Measurements from ENCODE around the gene CEP44.

Gene CEP44

GRCh38 chr4:174317531-174317930 lies 33.8 kb downstream of the CEP44 start:
- TF ChIP-seq POLR2AphosphoS5 (IDR thresholded peaks at IDR 0.05; ENCODE audit: low read depth, low read length) (no peak), TAF1 (IDR thresholded peaks at IDR 0.05; ENCODE audit: borderline replicate concordance, insufficient read depth, low read length) (no peak), REST (IDR thresholded peaks at IDR 0.05; ENCODE audit: insufficient read depth in 1 of 2, low read depth in 2 of 2, low read length in 2 of 2) (no peak), FOXP2 (optimal IDR thresholded peaks at IDR 0.05; ENCODE audit: borderline replicate concordance, extremely low read depth, extremely low read length, insufficient read depth) (no peak), SIN3A (IDR thresholded peaks at IDR 0.05; ENCODE audit: borderline replicate concordance, insufficient read depth, low read length) (no peak)

- no peak for TF ChIP-seq REST (IDR thresholded peaks at IDR 0.05; ENCODE audit: insufficient read depth in 1 of 2, low read depth in 2 of 2, low read length in 2 of 2)
Observed at GRCh38 chr4:174318829-174319764, 35.4 kb downstream of the CEP44 start.

- no peak for TF ChIP-seq TAF1 (IDR thresholded peaks at IDR 0.05; ENCODE audit: borderline replicate concordance, insufficient read depth, low read length)
- no peak for TF ChIP-seq REST (IDR thresholded peaks at IDR 0.05; ENCODE audit: insufficient read depth in 1 of 2, low read depth in 2 of 2, low read length in 2 of 2)
Observed at GRCh38 chr4:174320494-174321199, 36.9 kb downstream of the CEP44 start.

- TF ChIP-seq FOXP2 (optimal IDR thresholded peaks at IDR 0.05; ENCODE audit: borderline replicate concordance, extremely low read depth, extremely low read length, insufficient read depth) (no peak), POLR2AphosphoS5 (IDR thresholded peaks at IDR 0.05; ENCODE audit: low read depth, low read length) (no peak), REST (IDR thresholded peaks at IDR 0.05; ENCODE audit: insufficient read depth in 1 of 2, low read depth in 2 of 2, low read length in 2 of 2) (no peak), TAF1 (IDR thresholded peaks at IDR 0.05; ENCODE audit: borderline replicate concordance, insufficient read depth, low read length) (no peak), SIN3A (IDR thresholded peaks at IDR 0.05; ENCODE audit: borderline replicate concordance, insufficient read depth, low read length) (no peak)
Observed at GRCh38 chr4:174324236-174324635, 40.5 kb downstream of the CEP44 start.
